Measurements from ENCODE around the gene MGRN1.

The MGRN1 gene

GRCh38 chr16:4624015-4624826, at the start of gene MGRN1:
Gene MGRN1 (plus strand): TSS chr16:4624826. CDS start chr16:4624961, 135 bp downstream.
- DNase-seq, result peak; percentile 95 to 96

GRCh38 chr16:4574919-4575705, 49.5 kb upstream of the MGRN1 start:
- DNase-seq, result no peak

- no peak for DNase-seq
Observed at GRCh38 chr16:4576008-4576407, 48.6 kb upstream of the MGRN1 start.

GRCh38 chr16:4578961-4579530, 45.6 kb upstream of the MGRN1 start:
- DNase-seq, result no peak

GRCh38 chr16:4580250-4580649, 44.4 kb upstream of the MGRN1 start:
- no peak for DNase-seq

GRCh38 chr16:4583906-4584305, 40.7 kb upstream of the MGRN1 start:
- DNase-seq, result peak; percentile 17 to 71

- DNase-seq, result no peak
Observed at GRCh38 chr16:4586291-4586690, 38.3 kb upstream of the MGRN1 start.

GRCh38 chr16:4588386-4588785, 36.2 kb upstream of the MGRN1 start:
- DNase-seq, result peak; percentile 18 to 43

GRCh38 chr16:4588961-4589360, 35.7 kb upstream of the MGRN1 start:
- no peak for DNase-seq

GRCh38 chr16:4591191-4591590, 33.4 kb upstream of the MGRN1 start:
- DNase-seq, result no peak

- DNase-seq, result no peak
Observed at GRCh38 chr16:4591706-4592470, 32.7 kb upstream of the MGRN1 start.

- no peak for DNase-seq
Observed at GRCh38 chr16:4593086-4593485, 31.5 kb upstream of the MGRN1 start.

GRCh38 chr16:4594433-4595410, 29.9 kb upstream of the MGRN1 start:
- no peak for DNase-seq

GRCh38 chr16:4597174-4597573, 27.5 kb upstream of the MGRN1 start:
- DNase-seq, result no peak

GRCh38 chr16:4599037-4599436, 25.6 kb upstream of the MGRN1 start:
- no peak for DNase-seq

GRCh38 chr16:4599545-4599944, 25.1 kb upstream of the MGRN1 start:
- no peak for DNase-seq

GRCh38 chr16:4601036-4601863, 23.4 kb upstream of the MGRN1 start:
- DNase-seq, result no peak

- no peak for DNase-seq
Observed at GRCh38 chr16:4601864-4602186, 22.8 kb upstream of the MGRN1 start.

- DNase-seq, result no peak
Observed at GRCh38 chr16:4602331-4602730, 22.3 kb upstream of the MGRN1 start.

- no peak for DNase-seq
Observed at GRCh38 chr16:4603624-4604170, 20.9 kb upstream of the MGRN1 start.

GRCh38 chr16:4604401-4604800, 20.2 kb upstream of the MGRN1 start:
- no peak for DNase-seq

All from inflammatory macrophage treated with lipopolysaccharide for 1 hour (primary cell).